IPS-NIHi11 (cell line): Measurements from ENCODE around the gene IL36G.

ENCODE experiments used
- DNase-seq: peaks from one replicate; pipeline ENCODE4 v3.0.0; 2012; ENCODE audit warnings: mixed read lengths, low spot score

IL36G gene

GRCh38 chr2:113018509-113018908 is 40.7 kb downstream of the IL36G start:
- DNase-seq: no peak

GRCh38 chr2:113021312-113021711 is 43.5 kb downstream of the IL36G start:
- DNase-seq: no peak

DNA sequence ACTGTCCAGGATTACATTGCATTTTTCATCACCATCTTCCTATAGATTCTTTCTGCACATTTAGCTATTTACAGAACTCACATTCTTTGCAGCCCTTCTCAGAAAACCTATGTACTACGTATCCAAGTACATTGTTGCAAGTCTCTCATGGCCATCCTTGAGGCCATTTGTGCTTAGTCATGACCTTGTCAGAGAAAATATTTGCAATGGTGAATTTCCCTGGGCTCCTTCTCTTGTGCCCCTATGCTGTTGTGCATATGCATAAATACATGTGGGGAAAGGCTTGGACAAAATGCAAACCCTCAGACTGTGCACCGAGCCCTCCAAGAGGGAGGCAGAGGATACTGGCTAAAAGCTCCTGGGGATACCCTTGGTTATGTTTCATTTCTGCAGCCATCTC is 47.0 kb downstream of the IL36G start:
- no peak for DNase-seq

DNA sequence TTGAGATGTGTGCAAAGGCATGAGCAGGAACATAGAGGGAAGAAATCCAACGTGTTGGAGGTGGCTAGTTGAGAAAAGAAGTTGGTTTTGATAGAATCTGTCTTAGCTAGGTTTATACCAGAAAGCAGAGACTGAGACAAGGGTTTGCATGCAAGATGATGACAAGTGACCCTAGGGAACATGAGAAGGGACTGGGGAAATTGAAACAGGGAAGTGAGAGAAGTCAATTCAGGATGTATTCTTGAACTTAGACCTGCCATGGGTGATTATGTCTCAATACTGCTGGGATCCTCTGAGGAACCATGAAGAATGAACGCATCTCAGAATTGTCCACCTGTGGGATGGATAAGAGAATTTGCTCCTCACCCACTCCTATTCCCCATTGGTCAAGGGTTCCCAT is 47.9 kb downstream of the IL36G start:
- no peak for DNase-seq

DNA sequence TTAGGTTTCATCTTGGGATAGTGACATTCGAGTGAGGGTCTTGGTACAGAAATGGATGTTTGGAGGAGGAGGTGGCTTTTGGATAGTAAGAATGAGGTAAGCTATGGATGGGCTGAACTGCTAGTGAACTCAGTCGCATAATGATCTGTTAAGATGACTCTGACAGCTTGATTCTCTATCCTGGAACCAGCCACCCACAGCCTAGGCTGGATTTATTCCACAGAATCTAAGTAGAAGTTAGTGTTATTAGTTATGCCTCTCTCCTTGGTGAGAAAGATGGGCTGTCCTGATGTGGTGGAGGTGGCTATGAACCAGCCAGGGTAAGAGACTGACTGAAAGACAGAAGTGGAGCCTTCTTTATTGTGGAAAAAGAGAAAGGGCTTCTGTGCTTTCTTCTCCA is 49.9 kb downstream of the IL36G start:
- DNase-seq: no peak

GRCh38 chr2:113028112-113028511 is 50.3 kb downstream of the IL36G start:
- DNase-seq: no peak

DNA sequence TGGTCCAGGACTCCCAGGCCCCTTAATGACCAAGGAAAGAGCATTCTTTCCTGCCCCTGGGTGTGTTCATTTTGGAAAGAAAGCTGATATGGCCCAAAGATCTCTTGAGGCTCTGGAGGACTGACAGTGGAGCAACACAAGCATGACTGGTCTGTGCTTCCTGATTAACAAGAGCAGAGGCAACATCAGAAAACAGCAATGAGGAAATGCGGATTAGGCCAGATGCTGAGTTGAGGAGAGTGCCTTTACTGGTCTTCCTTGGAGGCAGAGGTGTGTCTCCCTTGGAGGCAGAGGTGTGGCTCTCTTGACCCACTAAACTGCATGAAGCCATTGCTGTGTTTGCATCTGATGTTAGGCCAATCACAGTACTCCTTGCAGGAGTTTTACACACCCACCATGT is 54.9 kb downstream of the IL36G start:
- no peak for DNase-seq

- DNase-seq: no peak
Measured at GRCh38 chr2:113034016-113034415, 56.2 kb downstream of the IL36G start.
